ENCODE measurements around the gene MYLK2. TPM values are rescaled to one million over a fixed set of nuclear protein-coding genes. Genes with fewer than 3 reads are reported as not detected.
"Not testable (repeated sequence)": the region's sequence is repeated elsewhere in the genome, so short reads cannot be mapped to it uniquely, and the experiment has no call there.

Gene MYLK2
- 0.50 and 1.0 TPM in 2 replicates for total RNA-seq

GRCh38 chr20:31819083-31819784 lies at the start of gene MYLK2:
Gene MYLK2, plus strand, starts transcription at chr20:31819356. Its CDS starts 225 bp downstream, at chr20:31819581.
- intact Hi-C loops (cut with micrococcal nuclease): no loop called here

DNA sequence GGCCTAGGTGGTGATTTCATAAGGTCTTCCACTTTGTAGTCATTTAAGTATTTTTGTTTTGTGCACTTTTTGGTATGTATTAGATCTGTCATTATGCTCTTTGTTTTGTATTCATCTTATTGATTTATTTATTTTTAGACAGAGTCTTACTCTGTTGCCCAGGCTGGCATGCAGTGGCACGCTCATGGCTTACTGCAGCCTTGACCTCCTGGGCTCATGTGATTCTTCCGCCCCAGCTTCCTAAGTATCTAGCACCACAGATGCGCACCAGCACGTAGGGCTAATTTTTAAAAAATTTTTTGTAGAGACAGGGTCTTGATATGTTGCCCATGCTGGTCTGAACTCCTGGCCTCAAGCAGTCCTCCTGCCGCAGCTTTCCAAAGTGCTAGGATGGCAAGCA lies 49.5 kb upstream of the MYLK2 start:
- intact Hi-C loops (cut with micrococcal nuclease): no loop called here

GRCh38 chr20:31770243-31770642 lies 48.9 kb upstream of the MYLK2 start:
- intact Hi-C loops (cut with micrococcal nuclease): no loop called here

- intact Hi-C loops (cut with micrococcal nuclease): no loop called here
Observed at GRCh38 chr20:31774408-31774807, 44.7 kb upstream of the MYLK2 start.

GRCh38 chr20:31780839-31781238 lies 38.3 kb upstream of the MYLK2 start:
- intact Hi-C loops (cut with micrococcal nuclease): no loop called here

GRCh38 chr20:31781945-31782344 lies 37.2 kb upstream of the MYLK2 start:
- intact Hi-C loops (cut with micrococcal nuclease): no loop called here

DNA sequence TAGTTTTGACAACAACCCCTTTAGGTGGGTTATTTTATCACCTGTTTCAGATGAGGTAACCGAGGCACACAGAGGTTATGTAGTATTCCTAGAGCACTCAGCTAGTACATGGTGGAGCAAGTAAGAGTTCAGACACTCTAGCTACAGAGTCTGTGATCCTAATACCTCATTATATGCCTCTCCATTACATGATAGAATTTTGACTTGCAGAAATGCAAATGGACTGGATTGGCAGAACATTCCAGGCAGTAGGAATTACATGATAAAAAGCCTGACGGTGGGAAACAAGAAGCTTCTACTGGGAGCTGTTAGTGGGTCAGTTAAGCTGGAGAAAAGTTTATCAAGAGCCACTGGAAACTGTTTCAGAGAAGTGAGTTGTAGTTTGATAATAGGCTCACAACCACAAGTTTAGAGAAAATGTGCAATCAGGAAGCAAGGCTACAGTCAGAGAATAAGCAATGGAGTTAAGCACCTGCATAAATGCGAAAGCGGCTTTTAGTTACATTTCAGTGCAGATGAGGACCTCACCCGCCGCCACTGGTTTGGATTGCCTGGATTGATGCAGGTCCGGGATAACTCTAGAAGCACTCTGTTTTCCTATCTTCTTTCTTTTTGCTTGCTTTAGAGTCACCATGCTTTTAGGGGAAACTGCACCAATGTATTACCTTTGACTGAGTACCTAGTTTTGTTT lies 34.7 kb upstream of the MYLK2 start:
- intact Hi-C loops (cut with micrococcal nuclease): no loop called here

- intact Hi-C loops (cut with micrococcal nuclease): no loop called here
Observed at GRCh38 chr20:31785089-31785488, 34.1 kb upstream of the MYLK2 start.

DNA sequence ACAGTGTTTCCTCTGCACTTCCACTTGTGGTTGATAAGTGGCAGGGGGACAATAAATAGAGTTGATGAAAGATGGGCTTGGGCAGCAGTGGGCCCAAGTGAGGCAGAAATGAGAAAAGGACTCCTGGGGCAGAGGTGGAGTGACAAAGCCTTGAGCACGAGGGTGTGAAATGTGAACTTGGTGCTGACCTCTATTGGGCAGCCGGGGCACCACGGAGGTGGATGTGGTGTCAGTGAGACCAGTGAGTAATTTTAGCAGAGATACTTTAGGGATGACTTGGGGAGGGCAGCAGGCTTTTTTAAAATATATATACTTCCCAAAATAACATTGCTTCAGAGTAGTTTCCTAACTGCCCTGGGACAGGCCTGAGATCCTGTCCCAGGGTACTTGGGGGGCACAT lies 30.6 kb upstream of the MYLK2 start:
- intact Hi-C loops (cut with micrococcal nuclease): no loop called here

- intact Hi-C loops (cut with micrococcal nuclease): no loop called here
Observed at GRCh38 chr20:31790401-31790800, 28.8 kb upstream of the MYLK2 start.

- intact Hi-C loops (cut with micrococcal nuclease): no loop called here
Observed at GRCh38 chr20:31797364-31797763, 21.8 kb upstream of the MYLK2 start.

GRCh38 chr20:31801508-31801907 lies 17.6 kb upstream of the MYLK2 start:
- intact Hi-C loops (cut with micrococcal nuclease): no loop called here

GRCh38 chr20:31803552-31804291 lies 15.4 kb upstream of the MYLK2 start:
- intact Hi-C loops (cut with micrococcal nuclease): no loop called here

- intact Hi-C loops (cut with micrococcal nuclease): no loop called here
Observed at GRCh38 chr20:31806564-31807355, 12.4 kb upstream of the MYLK2 start.

DNA sequence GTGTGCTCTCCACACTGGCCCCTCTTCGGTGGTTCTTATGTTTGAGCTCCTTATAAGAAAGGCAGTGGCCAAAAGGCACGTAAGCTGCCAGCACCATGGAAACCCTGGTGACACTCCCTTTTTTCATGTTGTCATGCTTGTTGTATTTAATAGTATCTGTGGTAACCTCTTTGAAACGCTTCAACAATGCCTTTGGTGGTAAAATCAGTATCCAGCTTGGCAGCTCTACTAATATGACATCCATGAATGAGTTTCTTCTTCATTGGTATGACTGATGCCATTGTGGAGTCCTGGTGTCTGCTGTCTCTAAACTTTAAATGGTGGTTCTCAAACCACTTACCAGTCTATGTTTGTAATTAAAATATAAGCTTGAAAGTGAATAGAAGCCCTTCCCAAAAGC lies 10.7 kb upstream of the MYLK2 start:
- intact Hi-C loops (cut with micrococcal nuclease): no loop called here

DNA sequence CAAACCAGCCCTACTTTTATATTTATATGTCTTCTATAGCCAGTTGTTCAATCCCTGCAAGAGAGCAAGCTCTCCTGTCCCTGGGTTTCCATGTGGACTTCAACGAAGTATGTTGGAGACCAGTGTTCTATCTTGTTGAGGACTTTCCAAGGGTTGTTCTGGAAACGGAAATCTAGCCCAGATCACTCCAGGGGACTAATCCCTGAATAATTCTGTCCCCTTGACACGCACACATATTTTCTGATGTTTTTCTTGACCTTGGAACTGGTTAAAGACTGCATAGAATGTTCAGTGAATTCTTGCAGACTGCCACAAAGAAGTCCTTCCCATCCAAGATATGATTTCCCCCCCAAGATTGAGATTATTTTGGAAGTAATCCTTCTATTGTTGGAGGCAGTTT lies 9.5 kb upstream of the MYLK2 start:
- intact Hi-C loops (cut with micrococcal nuclease): no loop called here

DNA sequence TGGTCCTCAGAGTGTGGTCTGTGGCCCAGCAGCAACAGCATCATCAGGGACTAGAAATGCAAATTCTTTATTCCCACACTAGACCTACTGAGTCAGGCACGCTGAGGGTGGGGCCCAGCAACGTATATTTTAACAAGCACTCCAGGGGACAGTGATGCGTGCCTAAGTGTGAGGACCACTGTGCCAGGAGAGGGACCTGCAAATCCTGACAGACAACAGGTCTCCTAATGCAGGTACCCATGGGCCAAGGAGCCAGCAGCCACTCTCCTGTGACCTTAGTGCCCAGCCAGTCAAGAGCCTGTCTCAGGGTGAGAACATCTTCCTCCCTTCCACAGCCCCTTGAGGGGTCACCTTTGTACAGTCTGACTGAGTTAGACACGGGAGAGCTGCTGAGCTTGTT lies 8.0 kb upstream of the MYLK2 start:
- intact Hi-C loops (cut with micrococcal nuclease): no loop called here

GRCh38 chr20:31811796-31812728 lies 7.1 kb upstream of the MYLK2 start:
- intact Hi-C loops (cut with micrococcal nuclease): no loop called here

DNA sequence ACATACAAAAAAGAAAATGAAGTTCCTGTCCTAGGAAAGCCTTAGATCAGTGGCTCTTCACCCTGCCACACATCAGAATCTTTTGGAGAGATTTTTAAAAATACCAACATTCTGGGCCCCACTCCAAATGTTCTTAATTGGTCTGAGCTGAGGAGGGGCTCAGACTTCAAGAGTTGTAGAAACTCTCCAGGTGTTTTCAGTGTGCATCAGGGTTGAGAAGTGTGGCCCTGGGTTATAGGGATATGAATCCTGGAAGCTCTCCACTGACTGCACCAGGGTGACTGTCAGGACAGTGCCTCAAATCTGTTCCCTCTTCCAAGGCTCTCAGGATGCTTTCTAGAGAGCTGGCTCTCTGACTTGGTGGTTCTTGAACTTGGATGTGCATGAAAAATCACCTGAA lies 5.5 kb upstream of the MYLK2 start:
- intact Hi-C loops (cut with micrococcal nuclease): no loop called here

GRCh38 chr20:31814142-31814541 lies 5.0 kb upstream of the MYLK2 start:
- intact Hi-C loops (cut with micrococcal nuclease): not testable (repeated sequence)

Measured in T-helper 2 cell treated with Interferon-gamma antibody and Interleukin-4, amounts not matched to agents 100 ng/mL and 5 ng/mL, for 36 hours (primary cell).